ENCODE data around the gene ZYX. TPM values are rescaled to one million over a fixed set of nuclear protein-coding genes. Genes with fewer than 3 reads are reported as not detected.

ZYX gene
- total and polyA plus RNA-seq, 2 donors from 2014 or later, result 50.1 to 193 TPM

GRCh38 chr7:143374561-143374960, 6.6 kb upstream of the ZYX start:
- no peaks in the 10 kb centered on the region for H3K36me3 ChIP-seq (ENCODE audit: control insufficient read depth in 2 of 3, insufficient read depth in 3 of 3, low read length in 3 of 3)
- no peak for TF ChIP-seq CTCF (IDR thresholded peaks at IDR 0.05; ENCODE audit: borderline replicate concordance, extremely low read depth, insufficient read depth)
- H3K27ac ChIP-seq (ENCODE audit: low read depth in 2 of 2, low read length in 2 of 2), result no peak overlapping the region
- FAIRE-seq (no peak), DNase-seq (peak in 1 of 5 donors; percentile 21)
- H3K4me1 ChIP-seq (ENCODE audit: control insufficient read depth in 2 of 3, insufficient read depth in 2 of 3, low read depth in 1 of 3, low read length in 3 of 3), result peaks cover 0 to 6% (median 2%) of the 10 kb centered on the region in 3 donors
- no peak overlapping the region for H3K4me3 ChIP-seq (ENCODE audit: low read length in 3 of 3)
- no peaks in the 10 kb centered on the region for H3K9me3 ChIP-seq (ENCODE audit: control insufficient read depth in 2 of 3, insufficient read depth in 1 of 3, low read length in 3 of 3)
- no peak overlapping the region for H3K9ac ChIP-seq (ENCODE audit: low read length in 3 of 3)
- intact Hi-C loops (cut with DNase I), result no loop called here
- no peaks in the 10 kb centered on the region for H3K27me3 ChIP-seq (ENCODE audit: control insufficient read depth, insufficient read depth, low read length)

DNA sequence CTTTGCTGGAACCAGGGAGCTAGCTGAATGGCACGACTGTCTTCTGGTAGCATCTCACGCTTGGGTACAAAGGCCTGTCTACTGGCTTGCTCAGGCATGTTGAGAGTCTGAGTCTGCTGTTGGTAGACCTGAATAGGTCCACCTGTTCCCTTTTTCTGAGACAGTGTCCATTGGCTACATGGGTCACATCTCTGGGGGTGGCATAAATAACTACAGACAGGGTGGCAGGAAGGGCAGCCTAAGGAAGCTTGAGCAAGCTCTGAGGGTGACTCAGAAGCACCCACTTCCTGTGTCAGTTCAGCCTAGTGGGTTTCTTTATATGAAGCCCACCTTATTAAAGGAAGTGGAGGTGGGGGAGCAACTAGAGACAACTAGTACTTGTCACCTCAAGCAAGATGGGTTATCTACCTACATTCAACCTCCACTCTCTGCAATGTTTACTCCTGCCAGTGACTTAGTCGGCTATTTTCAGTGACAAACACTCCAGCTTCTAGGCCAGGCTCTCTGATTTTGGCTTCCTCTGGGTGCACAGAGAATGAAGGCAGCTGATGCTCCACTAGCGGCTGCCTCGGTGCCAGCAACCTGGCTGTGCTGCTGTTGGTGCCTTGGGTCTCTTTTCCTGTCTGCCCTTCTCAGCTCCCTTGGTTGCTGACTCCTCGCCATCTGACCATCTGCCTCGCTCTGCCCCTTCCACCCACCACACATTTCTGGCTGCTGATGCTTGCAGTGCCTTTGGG, 5.7 kb upstream of the ZYX start:
- Histone ChIP-seq H3K27me3 (ENCODE audit: control insufficient read depth, insufficient read depth, low read length) (no peaks in the 10 kb centered on the region), H3K36me3 (ENCODE audit: control insufficient read depth in 2 of 3, insufficient read depth in 3 of 3, low read length in 3 of 3) (no peaks in the 10 kb centered on the region), H3K4me1 (ENCODE audit: control insufficient read depth in 2 of 3, insufficient read depth in 2 of 3, low read depth in 1 of 3, low read length in 3 of 3) (peaks cover 3 to 6% (median 3%) of the 10 kb centered on the region in 3 donors), H3K9ac (ENCODE audit: low read length in 3 of 3) (no peak overlapping the region), H3K4me3 (ENCODE audit: low read length in 3 of 3) (no peak overlapping the region), H3K9me3 (ENCODE audit: control insufficient read depth in 2 of 3, insufficient read depth in 1 of 3, low read length in 3 of 3) (no peaks in the 10 kb centered on the region), H3K27ac (ENCODE audit: low read depth in 2 of 2, low read length in 2 of 2) (no peak overlapping the region)
- peak in 1 of 5 donors; percentile 51 for DNase-seq
- intact Hi-C loops (cut with DNase I), result no loop called here
- TF ChIP-seq CTCF (IDR thresholded peaks at IDR 0.05; ENCODE audit: borderline replicate concordance, extremely low read depth, insufficient read depth), result no peak
- no peak for FAIRE-seq

DNA sequence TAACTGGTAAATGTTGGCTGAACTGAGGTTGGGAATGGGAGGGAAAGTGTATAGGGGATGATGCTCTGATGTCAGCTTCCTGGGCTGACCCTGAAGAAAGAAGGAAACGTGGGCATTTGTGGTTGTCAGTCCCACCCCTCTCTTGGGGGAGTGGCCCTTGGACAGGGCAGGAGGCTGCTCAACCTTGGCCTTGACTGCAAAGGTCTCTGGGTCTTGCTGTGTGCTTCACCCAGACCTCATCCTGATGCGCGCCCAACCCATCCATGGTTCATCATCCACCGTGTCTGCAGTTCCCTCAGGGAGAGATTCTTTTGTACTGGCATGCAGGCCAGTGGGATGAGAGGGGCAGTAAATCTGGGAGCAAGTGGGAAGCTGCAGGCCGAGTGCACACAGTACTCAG, 4.7 kb upstream of the ZYX start:
- Histone ChIP-seq H3K4me3 (ENCODE audit: low read length in 3 of 3) (no peak overlapping the region), H3K27ac (ENCODE audit: low read depth in 2 of 2, low read length in 2 of 2) (no peak overlapping the region), H3K36me3 (ENCODE audit: control insufficient read depth in 2 of 3, insufficient read depth in 3 of 3, low read length in 3 of 3) (no peaks in the 10 kb centered on the region), H3K4me1 (ENCODE audit: control insufficient read depth in 2 of 3, insufficient read depth in 2 of 3, low read depth in 1 of 3, low read length in 3 of 3) (peaks cover 3 to 5% (median 3%) of the 10 kb centered on the region in 3 donors), H3K9ac (ENCODE audit: low read length in 3 of 3) (no peak overlapping the region), H3K9me3 (ENCODE audit: control insufficient read depth in 2 of 3, insufficient read depth in 1 of 3, low read length in 3 of 3) (no peaks in the 10 kb centered on the region), H3K27me3 (ENCODE audit: control insufficient read depth, insufficient read depth, low read length) (no peaks in the 10 kb centered on the region)
- FAIRE-seq, result no peak
- peak in 1 of 5 donors; percentile 15 for DNase-seq
- no peak for TF ChIP-seq CTCF (IDR thresholded peaks at IDR 0.05; ENCODE audit: borderline replicate concordance, extremely low read depth, insufficient read depth)
- intact Hi-C loops (cut with DNase I), result no loop called here

Measured in kidney (tissue), 14 donors.